ENCODE data around the gene TAF1B. TPM values are rescaled to one million over a fixed set of nuclear protein-coding genes. Genes with fewer than 3 reads are reported as not detected.
A peak's percentile ranks its signal among the peaks of the same experiment; 100 is the strongest.

Gene TAF1B
- total RNA-seq, 2 donors from 2014 or later: 4.0 to 6.1 TPM

- Histone ChIP-seq H3K9me3 (no peaks in the 10 kb centered on the region), H3K4me1 (peaks cover 0 to 37% of the 10 kb centered on the region in 2 donors), H3K36me3 (no peaks in the 10 kb centered on the region), H3K27me3 (no peaks in the 10 kb centered on the region), H3K27ac (peak overlapping the region in 1 of 2 donors; percentile 37), H3K4me3 (no peak overlapping the region)
- DNase-seq (ENCODE audit: low spot score): no peak
- TF ChIP-seq CTCF (IDR thresholded peaks at IDR 0.05): no peak
These were observed 127.1 kb downstream of the TAF1B start for GRCh38 chr2:9970200-9971044.

- no peak overlapping the region for H3K27ac ChIP-seq
- H3K4me1 ChIP-seq: peaks cover 0 to 45% of the 10 kb centered on the region in 2 donors
- H3K27me3 ChIP-seq: no peaks in the 10 kb centered on the region
- no peaks in the 10 kb centered on the region for H3K9me3 ChIP-seq
- DNase-seq (ENCODE audit: low spot score): no peak
- no peak overlapping the region for H3K4me3 ChIP-seq
- H3K36me3 ChIP-seq: no peaks in the 10 kb centered on the region
- TF ChIP-seq CTCF (IDR thresholded peaks at IDR 0.05): no peak
These were observed 128.0 kb downstream of the TAF1B start for GRCh38 chr2:9971105-9971818.

GRCh38 chr2:9971890-9972289, 128.6 kb downstream of the TAF1B start:
- TF ChIP-seq CTCF (IDR thresholded peaks at IDR 0.05): no peak
- H3K4me1 ChIP-seq: peaks cover 0 to 51% of the 10 kb centered on the region in 2 donors
- no peak overlapping the region for H3K27ac ChIP-seq
- H3K36me3 ChIP-seq: no peaks in the 10 kb centered on the region
- no peaks in the 10 kb centered on the region for H3K27me3 ChIP-seq
- H3K4me3 ChIP-seq: no peak overlapping the region
- DNase-seq (ENCODE audit: low spot score): no peak
- H3K9me3 ChIP-seq: no peaks in the 10 kb centered on the region

- H3K27me3 ChIP-seq: no peaks in the 10 kb centered on the region
- no peak for DNase-seq (ENCODE audit: low spot score)
- H3K4me1 ChIP-seq: peaks cover 0 to 51% of the 10 kb centered on the region in 2 donors
- no peak for TF ChIP-seq CTCF (IDR thresholded peaks at IDR 0.05)
- H3K27ac ChIP-seq: peak overlapping the region; percentile 17 to 25
- no peak overlapping the region for H3K4me3 ChIP-seq
- H3K36me3 ChIP-seq: no peaks in the 10 kb centered on the region
- no peaks in the 10 kb centered on the region for H3K9me3 ChIP-seq
These were observed 129.6 kb downstream of the TAF1B start for GRCh38 chr2:9972621-9973479.

GRCh38 chr2:9973690-9974089, 130.4 kb downstream of the TAF1B start:
- Histone ChIP-seq H3K4me1 (peaks cover 0 to 51% of the 10 kb centered on the region in 2 donors), H3K27me3 (no peaks in the 10 kb centered on the region), H3K36me3 (no peaks in the 10 kb centered on the region), H3K4me3 (no peak overlapping the region), H3K27ac (peak overlapping the region; percentile 41 to 43), H3K9me3 (no peaks in the 10 kb centered on the region)
- no peak for DNase-seq (ENCODE audit: low spot score)
- TF ChIP-seq CTCF (IDR thresholded peaks at IDR 0.05): no peak

Data from right atrium auricular region (tissue), 2 donors.